Subcutaneous adipose tissue (tissue), 4 donors: ENCODE measurements around the gene MAGI2. TPM values are rescaled to one million over a fixed set of nuclear protein-coding genes. Genes with fewer than 3 reads are reported as not detected.

Experiments
- total RNA-seq, 4 donors: library from RNA; depleted of rRNA; stranded (reverse); fragments of >200 nt; gene quantifications; one replicate each; pipeline ENCODE4 v1.1.0, GENCODE V29; 2016
- TF ChIP-seq, protein P1 (sequence below): fragments of 450-650 bp; IDR thresholded peaks from one replicate; pipeline ENCODE4 v1.5.1; 2016; ENCODE audit warnings: low read depth, mild to moderate bottlenecking, control low read depth, antibody characterized with exemption, moderate library complexity

Gene MAGI2
- total RNA-seq, 4 donors from 2014 or later, result 13.7 to 22.9 (median 17.7) TPM

DNA sequence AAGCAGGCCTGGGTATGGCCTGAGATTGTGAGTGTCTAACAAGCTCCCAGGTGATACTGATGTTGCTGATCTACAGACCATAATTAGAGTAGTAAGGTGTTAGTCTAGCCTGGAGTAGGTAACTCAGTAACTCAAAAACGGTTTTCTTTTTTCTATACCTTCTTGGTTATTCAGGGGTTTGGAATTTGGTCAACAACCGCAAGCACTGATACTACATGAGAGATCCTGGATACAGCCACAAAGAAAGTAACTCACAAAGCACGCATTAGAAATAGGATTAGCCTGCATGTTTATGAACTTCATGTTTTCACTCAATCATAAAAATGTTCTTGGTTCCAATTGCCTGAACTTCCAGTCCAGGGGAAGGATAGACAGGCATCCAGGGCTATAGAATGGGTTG is 803.5 kb downstream of the MAGI2 start:
- TF ChIP-seq, protein P1, sequence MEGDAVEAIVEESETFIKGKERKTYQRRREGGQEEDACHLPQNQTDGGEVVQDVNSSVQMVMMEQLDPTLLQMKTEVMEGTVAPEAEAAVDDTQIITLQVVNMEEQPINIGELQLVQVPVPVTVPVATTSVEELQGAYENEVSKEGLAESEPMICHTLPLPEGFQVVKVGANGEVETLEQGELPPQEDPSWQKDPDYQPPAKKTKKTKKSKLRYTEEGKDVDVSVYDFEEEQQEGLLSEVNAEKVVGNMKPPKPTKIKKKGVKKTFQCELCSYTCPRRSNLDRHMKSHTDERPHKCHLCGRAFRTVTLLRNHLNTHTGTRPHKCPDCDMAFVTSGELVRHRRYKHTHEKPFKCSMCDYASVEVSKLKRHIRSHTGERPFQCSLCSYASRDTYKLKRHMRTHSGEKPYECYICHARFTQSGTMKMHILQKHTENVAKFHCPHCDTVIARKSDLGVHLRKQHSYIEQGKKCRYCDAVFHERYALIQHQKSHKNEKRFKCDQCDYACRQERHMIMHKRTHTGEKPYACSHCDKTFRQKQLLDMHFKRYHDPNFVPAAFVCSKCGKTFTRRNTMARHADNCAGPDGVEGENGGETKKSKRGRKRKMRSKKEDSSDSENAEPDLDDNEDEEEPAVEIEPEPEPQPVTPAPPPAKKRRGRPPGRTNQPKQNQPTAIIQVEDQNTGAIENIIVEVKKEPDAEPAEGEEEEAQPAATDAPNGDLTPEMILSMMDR, result no peak

GRCh38 chr7:78649236-78649635 is 804.2 kb downstream of the MAGI2 start:
- TF ChIP-seq, protein P1, result no peak

DNA sequence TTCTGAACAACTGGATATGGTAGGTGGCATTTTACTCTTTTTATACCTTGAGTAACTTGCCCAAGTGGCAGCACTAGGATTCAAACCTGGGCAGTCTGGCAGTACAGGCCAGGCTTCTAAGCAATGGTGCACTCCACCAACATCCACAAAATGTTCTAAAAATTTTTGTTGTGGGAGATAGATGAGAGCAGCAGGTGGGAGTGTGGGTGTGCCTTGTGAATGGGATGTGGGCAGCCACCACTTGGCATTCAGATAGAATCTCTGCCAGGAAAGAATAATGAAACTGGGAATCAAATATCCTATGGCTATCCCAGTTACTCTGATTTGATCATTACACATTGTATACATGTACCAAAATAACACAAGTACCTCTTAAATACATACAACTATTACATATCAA is 810.7 kb downstream of the MAGI2 start:
- TF ChIP-seq, protein P1, result no peak

- TF ChIP-seq, protein P1, result no peak
Measured at GRCh38 chr7:78638364-78638763, 815.1 kb downstream of the MAGI2 start.

GRCh38 chr7:78636727-78637126 is 816.7 kb downstream of the MAGI2 start:
- TF ChIP-seq, protein P1, result no peak

GRCh38 chr7:78635026-78635793 is 818.3 kb downstream of the MAGI2 start:
- TF ChIP-seq, protein P1, result no peak

- TF ChIP-seq, protein P1, result no peak
Measured at GRCh38 chr7:78634093-78634492, 819.4 kb downstream of the MAGI2 start.
